IMR-90 (cell line): ENCODE results near the gene BPIFB2. TPM values are rescaled to one million over a fixed set of nuclear protein-coding genes. Genes with fewer than 3 reads are reported as not detected.
A peak's percentile ranks its signal among the peaks of the same experiment; 100 is the strongest.

Source experiments
- ATAC-seq: fragments of 200-7000 bp; cut with Tn5 transposase; 2 replicates; pipeline ENCODE4 v1.9.1; 2020; ENCODE audit warnings: low read depth, mild to moderate bottlenecking, moderate library complexity
- BruUV-seq: library from RNA; stranded (reverse); fragments of 400-500 nt; replicated peaks from 2 replicates; lab custom pipeline; 2021; lab: Mats Ljungman, UMichigan
- CTCF ChIA-PET: fragments of 300-600 bp; formaldehyde crosslinking; extraction: SDS; loops from one replicate; lab custom pipeline; 2021; ENCODE audit warnings: antibody characterized with exemption; lab: Yijun Ruan, JAX
- POLR2A ChIA-PET: fragments of 300-600 bp; sonication (Branson Sonifier 250); formaldehyde crosslinking; loops from one replicate; lab custom pipeline; 2022; ENCODE audit warnings: antibody characterized with exemption; ENCODE audit not compliant: unreplicated experiment; lab: Charles Lee
- DNase-seq: peaks from one replicate; pipeline ENCODE4 v3.0.0; 2013
- H2AFZ ChIP-seq: replicated peaks from 2 replicates; pipeline ENCODE3; 2013; ENCODE audit warnings: low read length, mild to moderate bottlenecking; ENCODE audit not compliant: poor library complexity
- H2AK5ac ChIP-seq: 2 replicates; pipeline ENCODE4 v1.6.1; 2013; ENCODE audit warnings: low read depth, low read length, inconsistent platforms
- H2AK9ac ChIP-seq: replicated peaks from 2 replicates; pipeline ENCODE3; 2013; ENCODE audit warnings: mild to moderate bottlenecking, low read depth, low read length, moderate library complexity; ENCODE audit not compliant: poor library complexity
- H2BK120ac ChIP-seq: 2 replicates; pipeline ENCODE4 v1.6.1; 2013; ENCODE audit warnings: low read depth, low read length, inconsistent platforms
- H2BK15ac ChIP-seq: 3 replicates; pipeline ENCODE4 v1.6.1; 2013; ENCODE audit warnings: low read depth, low read length, inconsistent platforms
- H2BK20ac ChIP-seq: 2 replicates; pipeline ENCODE4 v1.6.1; 2013; ENCODE audit warnings: low read depth, mild to moderate bottlenecking, inconsistent platforms, low read length, moderate library complexity
- H2BK5ac ChIP-seq: 2 replicates; pipeline ENCODE4 v1.6.1; 2013; ENCODE audit warnings: mild to moderate bottlenecking, low read depth, low read length, inconsistent platforms; ENCODE audit not compliant: poor library complexity, severe bottlenecking
- H3K14ac ChIP-seq: replicated peaks from 2 replicates; pipeline ENCODE4 v1.6.1; 2013; ENCODE audit warnings: low read depth, low read length, inconsistent platforms
- H3K18ac ChIP-seq: 2 replicates; pipeline ENCODE4 v1.6.1; 2013; ENCODE audit warnings: low read depth, low read length, control low read depth
- H3K23ac ChIP-seq: 2 replicates; pipeline ENCODE4 v1.6.1; 2013; ENCODE audit warnings: low read depth, low read length, inconsistent platforms
- H3K27ac ChIP-seq: 2 replicates; pipeline ENCODE4 v1.5.1; 2013; ENCODE audit warnings: mild to moderate bottlenecking, control low read depth, low read length; ENCODE audit not compliant: insufficient read depth
- H3K27me3 ChIP-seq: 2 replicates; pipeline ENCODE4 v1.6.1; 2013; ENCODE audit warnings: low read length; ENCODE audit not compliant: control insufficient read depth, insufficient read depth
- H3K36me3 ChIP-seq: 2 replicates; pipeline ENCODE4 v1.6.1; 2013; ENCODE audit warnings: low read length, mixed read lengths; ENCODE audit not compliant: control insufficient read depth, insufficient read depth
- H3K4ac ChIP-seq: 2 replicates; pipeline ENCODE4 v1.6.1; 2013; ENCODE audit warnings: low read depth, low read length, inconsistent platforms
- H3K4me1 ChIP-seq: 2 replicates; pipeline ENCODE4 v1.6.1; 2013; ENCODE audit warnings: low read length, mixed read lengths; ENCODE audit not compliant: control insufficient read depth, insufficient read depth
- H3K4me2 ChIP-seq: 2 replicates; pipeline ENCODE4 v1.6.1; 2013; ENCODE audit warnings: low read depth, mild to moderate bottlenecking, control low read depth, low read length, moderate library complexity
- H3K4me3 ChIP-seq: 2 replicates; pipeline ENCODE4 v1.5.1; 2013; ENCODE audit warnings: low read depth, mild to moderate bottlenecking, control low read depth, low read length, moderate library complexity; ENCODE audit not compliant: insufficient read depth
- H3K56ac ChIP-seq: 2 replicates; pipeline ENCODE4 v1.6.1; 2013; ENCODE audit warnings: low read length, inconsistent platforms; ENCODE audit not compliant: insufficient read depth; ENCODE audit errors: extremely low read depth
- H3K79me1 ChIP-seq, 2 experiments: 2 replicates each; pipeline ENCODE4 v1.6.1; 2013; ENCODE audit warnings: low read length in 2 of 2, inconsistent platforms in 1 of 2, low read depth in 1 of 2
- H3K9ac ChIP-seq: 2 replicates; pipeline ENCODE4 v1.6.1; 2013; ENCODE audit warnings: low read depth, low read length, control low read depth
- H3K9me1 ChIP-seq: 2 replicates; pipeline ENCODE4 v1.6.1; 2013; ENCODE audit warnings: low read length, inconsistent platforms; ENCODE audit not compliant: insufficient read depth
- H3K9me3 ChIP-seq: 2 replicates; pipeline ENCODE4 v1.6.1; 2013; ENCODE audit warnings: low read length; ENCODE audit not compliant: control insufficient read depth, insufficient read depth
- H4K20me1 ChIP-seq: 2 replicates; pipeline ENCODE4 v1.6.1; 2013; ENCODE audit warnings: low read length, inconsistent platforms; ENCODE audit not compliant: insufficient read depth
- H4K5ac ChIP-seq: 2 replicates; pipeline ENCODE4 v1.6.1; 2013; ENCODE audit warnings: mild to moderate bottlenecking, low read depth, low read length, control low read depth
- H4K8ac ChIP-seq, 2 experiments: 2 replicates each; pipeline ENCODE4 v1.6.1; 2013; ENCODE audit warnings: low read depth in 2 of 2, low read length in 2 of 2, control low read depth in 1 of 2, inconsistent platforms in 1 of 2
- H4K91ac ChIP-seq: 2 replicates; pipeline ENCODE4 v1.6.1; 2013; ENCODE audit warnings: low read depth, low read length, inconsistent platforms; ENCODE audit not compliant: insufficient read depth
- BHLHE40 ChIP-seq: fragments of 150-350 bp; IDR thresholded peaks from 2 replicates; pipeline ENCODE4 v1.6.1; 2016; ENCODE audit warnings: mild to moderate bottlenecking, low read depth, low read length
- CEBPB ChIP-seq: IDR thresholded peaks from 2 replicates; pipeline ENCODE4 v1.6.1; 2012; ENCODE audit warnings: low read depth, low read length, improper control_type of control experiment
- CHD1 ChIP-seq: IDR thresholded peaks from 2 replicates; pipeline ENCODE4 v1.6.1; 2012; ENCODE audit warnings: low read depth, low read length, improper control_type of control experiment
- FOS ChIP-seq: fragments of 150-350 bp; IDR thresholded peaks from 2 replicates; pipeline ENCODE4 v1.6.1; 2016; ENCODE audit warnings: low read depth, low read length
- MAFK ChIP-seq: IDR thresholded peaks from 2 replicates; pipeline ENCODE4 v1.6.1; 2012; ENCODE audit warnings: low read depth, low read length, improper control_type of control experiment
- MAZ ChIP-seq: IDR thresholded peaks from 2 replicates; pipeline ENCODE4 v1.6.1; 2012; ENCODE audit warnings: low read depth, mild to moderate bottlenecking, low read length, improper control_type of control experiment, moderate library complexity, borderline replicate concordance
- MXI1 ChIP-seq: IDR thresholded peaks from 2 replicates; pipeline ENCODE4 v1.6.1; 2012; ENCODE audit warnings: low read depth, mild to moderate bottlenecking, low read length, moderate library complexity, borderline replicate concordance
- NFE2L2 ChIP-seq: fragments of 150-350 bp; IDR thresholded peaks from 2 replicates; pipeline ENCODE4 v1.6.1; 2016; ENCODE audit warnings: low read depth, mild to moderate bottlenecking, low read length
- POLR2A ChIP-seq: IDR thresholded peaks from 2 replicates; pipeline ENCODE4 v1.6.1; 2012; ENCODE audit warnings: mild to moderate bottlenecking, low read depth, low read length
- RAD21 ChIP-seq: IDR thresholded peaks from 2 replicates; pipeline ENCODE4 v1.6.1; 2012; ENCODE audit warnings: low read length, improper control_type of control experiment
- RCOR1 ChIP-seq: IDR thresholded peaks from 2 replicates; pipeline ENCODE4 v1.6.1; 2012; ENCODE audit warnings: mild to moderate bottlenecking, low read length, improper control_type of control experiment; ENCODE audit not compliant: insufficient replicate concordance
- RFX5 ChIP-seq: IDR thresholded peaks from 2 replicates; pipeline ENCODE4 v1.8.0; 2012; ENCODE audit warnings: low read depth, mild to moderate bottlenecking, low read length, moderate library complexity
- SMC3 ChIP-seq: fragments of 150-350 bp; IDR thresholded peaks from 2 replicates; pipeline ENCODE4 v1.6.1; 2016; ENCODE audit warnings: low read depth, mild to moderate bottlenecking, antibody characterized with exemption, low read length, moderate library complexity
- WGBS, 2 experiments: methylation state at CpG; one replicate each; pipeline versions ENCODE4 v1.1.5 to v1.1.7; 2013; ENCODE audit warnings: missing lambda C conversion rate in 2 of 2; ENCODE audit not compliant: insufficient read length in 1 of 2; ENCODE audit errors: extremely low coverage in 2 of 2; 5-methylcytosine and 5-hydroxymethylcytosine counted together
- dilution Hi-C: fragments of 300-500 bp; cut with HindIII; formaldehyde crosslinking; loops from one replicate; pipeline ENCODE4 v1.14.3; 2018; ENCODE audit warnings: low sequenced_read_pairs; ENCODE audit not compliant: unreplicated experiment
- in situ Hi-C: fragments of 300-500 bp; cut with MboI; formaldehyde crosslinking; loops from 3 replicates; pipeline ENCODE4 v1.14.3; 2019; ENCODE audit warnings: low sequenced_read_pairs, inconsistent platforms, mixed read lengths
- intact Hi-C: fragments of 100-400 bp; cut with micrococcal nuclease; formaldehyde crosslinking; loops from 2 replicates; pipeline ENCODE4 v1.10.0; 2022
- polyA plus RNA-seq, 3 experiments: library from polyadenylated mRNA; depleted of rRNA; stranded (reverse); fragments of >200 nt; gene quantifications; 2 replicates each; pipeline ENCODE4 v1.2.3, GENCODE V29; 2012; ENCODE audit warnings: low replicate concordance in 1 of 3
- total RNA-seq: library from RNA; depleted of rRNA; stranded (reverse); fragments of >200 nt; gene quantifications from 2 replicates; pipeline ENCODE4 v1.2.3, GENCODE V29; 2012
- TF ChIP-seq, protein P1 (sequence below): fragments of 150-350 bp; IDR thresholded peaks from 2 replicates; pipeline ENCODE4 v1.6.1; 2016; ENCODE audit warnings: low read depth, mild to moderate bottlenecking, low read length, moderate library complexity, borderline replicate concordance
- TF ChIP-seq, protein P2 (sequence below): fragments of 150-350 bp; IDR thresholded peaks from 2 replicates; pipeline ENCODE4 v1.6.1; 2017; ENCODE audit warnings: mild to moderate bottlenecking, antibody characterized with exemption, low read length, low read depth
- TF ChIP-seq, protein P3 (sequence below): conservative IDR thresholded peaks from 2 replicates; pipeline ENCODE4 v1.5.1; 2012; ENCODE audit warnings: mild to moderate bottlenecking, low read depth, low read length, improper control_type of control experiment

The BPIFB2 gene
- total and polyA plus RNA-seq, 2 of the 4 experiments (the other 2 are of a cell fraction): not detected

DNA sequence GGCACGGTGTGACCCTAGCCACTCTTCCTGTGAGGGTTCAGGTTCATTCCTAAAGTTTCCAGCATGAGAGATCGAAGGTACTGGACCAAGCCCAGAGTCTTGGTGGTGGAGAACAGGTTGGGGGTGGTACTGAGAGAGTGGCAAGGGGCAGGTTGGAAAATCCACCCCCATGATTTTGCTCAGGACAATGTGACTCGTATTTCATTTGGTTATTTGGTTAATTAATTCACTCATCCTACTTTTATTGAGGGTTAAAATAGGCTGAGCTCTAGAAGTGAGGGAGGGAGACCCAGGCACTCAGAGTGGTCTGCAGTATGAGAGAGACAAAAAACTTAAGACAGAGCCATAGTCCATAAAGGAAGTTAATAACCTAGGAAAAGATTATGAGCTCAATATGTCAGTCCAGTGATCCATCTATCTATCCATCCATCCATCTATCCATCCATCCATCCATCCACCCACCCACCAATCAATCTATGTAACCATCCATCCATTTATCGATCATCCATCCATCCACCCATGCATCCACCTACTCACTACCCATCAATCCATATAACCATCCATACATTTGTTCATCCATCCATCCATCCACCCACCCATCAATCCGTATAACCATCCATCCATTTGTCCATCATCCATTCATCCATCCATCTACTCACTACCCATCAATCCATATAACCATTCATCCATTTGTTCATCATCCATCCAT, 17.3 kb downstream of the BPIFB2 start:
- Histone ChIP-seq H4K91ac (no peak overlapping the region), H3K4me1 (no peaks in the 10 kb centered on the region), H4K8ac (no peak overlapping the region), H4K5ac (no peak overlapping the region), H3K9me3 (no peaks in the 10 kb centered on the region), H2BK15ac (no peak overlapping the region), H3K9ac (no peak overlapping the region), H3K4me3 (no peak overlapping the region), H3K9me1 (no peaks in the 10 kb centered on the region), H2AK5ac (no peak overlapping the region), H2BK20ac (no peak overlapping the region), H3K14ac (no peak overlapping the region), H4K20me1 (no peaks in the 10 kb centered on the region), H3K4me2 (no peak overlapping the region), H3K18ac (no peak overlapping the region), H3K79me1 (no peaks in the 10 kb centered on the region), H3K27me3 (no peaks in the 10 kb centered on the region), H3K27ac (no peak overlapping the region), H3K56ac (no peak overlapping the region), H3K36me3 (no peaks in the 10 kb centered on the region), H2AK9ac (no peak overlapping the region), H3K23ac (no peak overlapping the region), H3K4ac (no peak overlapping the region), H2BK120ac (no peak overlapping the region), H2BK5ac (peak overlapping the region; percentile 46), H2AFZ (no peak overlapping the region)
- ATAC-seq (no peak), DNase-seq (no peak)
- WGBS, 2 experiments: 44 to 100% methylated on average over 1 to 2 of the region's 5 CpGs
- ChIA-PET CTCF (no interaction called here), POLR2A (no interaction called here)
- BruUV-seq: no TSS peak
- in situ Hi-C loops: no loop called here
- intact Hi-C loops: no loop called here
- TF ChIP-seq SMC3 (no peak), MXI1 (no peak), NFE2L2 (no peak), CHD1 (no peak), RAD21 (no peak), MAFK (no peak), BHLHE40 (no peak), POLR2A (no peak), RFX5 (no peak), RCOR1 (no peak), FOS (no peak), CEBPB (no peak), MAZ (no peak)
- TF ChIP-seq, protein P1, sequence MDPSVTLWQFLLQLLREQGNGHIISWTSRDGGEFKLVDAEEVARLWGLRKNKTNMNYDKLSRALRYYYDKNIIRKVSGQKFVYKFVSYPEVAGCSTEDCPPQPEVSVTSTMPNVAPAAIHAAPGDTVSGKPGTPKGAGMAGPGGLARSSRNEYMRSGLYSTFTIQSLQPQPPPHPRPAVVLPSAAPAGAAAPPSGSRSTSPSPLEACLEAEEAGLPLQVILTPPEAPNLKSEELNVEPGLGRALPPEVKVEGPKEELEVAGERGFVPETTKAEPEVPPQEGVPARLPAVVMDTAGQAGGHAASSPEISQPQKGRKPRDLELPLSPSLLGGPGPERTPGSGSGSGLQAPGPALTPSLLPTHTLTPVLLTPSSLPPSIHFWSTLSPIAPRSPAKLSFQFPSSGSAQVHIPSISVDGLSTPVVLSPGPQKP: no peak
- TF ChIP-seq, protein P2, sequence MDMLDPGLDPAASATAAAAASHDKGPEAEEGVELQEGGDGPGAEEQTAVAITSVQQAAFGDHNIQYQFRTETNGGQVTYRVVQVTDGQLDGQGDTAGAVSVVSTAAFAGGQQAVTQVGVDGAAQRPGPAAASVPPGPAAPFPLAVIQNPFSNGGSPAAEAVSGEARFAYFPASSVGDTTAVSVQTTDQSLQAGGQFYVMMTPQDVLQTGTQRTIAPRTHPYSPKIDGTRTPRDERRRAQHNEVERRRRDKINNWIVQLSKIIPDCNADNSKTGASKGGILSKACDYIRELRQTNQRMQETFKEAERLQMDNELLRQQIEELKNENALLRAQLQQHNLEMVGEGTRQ: no peak
- TF ChIP-seq, protein P3, sequence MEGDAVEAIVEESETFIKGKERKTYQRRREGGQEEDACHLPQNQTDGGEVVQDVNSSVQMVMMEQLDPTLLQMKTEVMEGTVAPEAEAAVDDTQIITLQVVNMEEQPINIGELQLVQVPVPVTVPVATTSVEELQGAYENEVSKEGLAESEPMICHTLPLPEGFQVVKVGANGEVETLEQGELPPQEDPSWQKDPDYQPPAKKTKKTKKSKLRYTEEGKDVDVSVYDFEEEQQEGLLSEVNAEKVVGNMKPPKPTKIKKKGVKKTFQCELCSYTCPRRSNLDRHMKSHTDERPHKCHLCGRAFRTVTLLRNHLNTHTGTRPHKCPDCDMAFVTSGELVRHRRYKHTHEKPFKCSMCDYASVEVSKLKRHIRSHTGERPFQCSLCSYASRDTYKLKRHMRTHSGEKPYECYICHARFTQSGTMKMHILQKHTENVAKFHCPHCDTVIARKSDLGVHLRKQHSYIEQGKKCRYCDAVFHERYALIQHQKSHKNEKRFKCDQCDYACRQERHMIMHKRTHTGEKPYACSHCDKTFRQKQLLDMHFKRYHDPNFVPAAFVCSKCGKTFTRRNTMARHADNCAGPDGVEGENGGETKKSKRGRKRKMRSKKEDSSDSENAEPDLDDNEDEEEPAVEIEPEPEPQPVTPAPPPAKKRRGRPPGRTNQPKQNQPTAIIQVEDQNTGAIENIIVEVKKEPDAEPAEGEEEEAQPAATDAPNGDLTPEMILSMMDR: no peak
- dilution Hi-C loops: no loop called here
